Posterior cingulate gyrus (tissue), 11 donors: ENCODE results near the gene NUFIP2.
"Not testable (repeated sequence)": the region's sequence is repeated elsewhere in the genome, so short reads cannot be mapped to it uniquely, and the experiment has no call there.

Experiments
- DNase-seq, 10 donors: peaks; one replicate each; pipeline versions ENCODE4 v3.0.0 to v3.0.0-alpha.2; 2020 to 2021; ENCODE audit warnings: mixed read lengths in 3 of 10
- intact Hi-C: fragments of 100-400 bp; cut with DNase I; formaldehyde crosslinking; loops from one replicate; pipeline ENCODE4 v1.15.1; 2023

The NUFIP2 gene

GRCh38 chr17:29283961-29284360, 10.0 kb downstream of the NUFIP2 start:
- intact Hi-C loops = no loop called here
- DNase-seq = no peak

GRCh38 chr17:29283496-29283895, 10.5 kb downstream of the NUFIP2 start:
- intact Hi-C loops = no loop called here
- DNase-seq = no peak

- intact Hi-C loops = no loop called here
- DNase-seq = no peak
These were observed 14.4 kb downstream of the NUFIP2 start for GRCh38 chr17:29279397-29280070.

GRCh38 chr17:29278692-29279091, 15.3 kb downstream of the NUFIP2 start:
- DNase-seq = no peak
- intact Hi-C loops = no loop called here

GRCh38 chr17:29273924-29274323, 20.0 kb downstream of the NUFIP2 start:
- no peak for DNase-seq
- intact Hi-C loops = no loop called here

- intact Hi-C loops, DNase-seq: not testable (repeated sequence)
These were observed 22.0 kb downstream of the NUFIP2 start for GRCh38 chr17:29271980-29272379.

GRCh38 chr17:29263916-29264315, 30.0 kb downstream of the NUFIP2 start:
- DNase-seq = no peak
- intact Hi-C loops = no loop called here

GRCh38 chr17:29257756-29258155, 36.2 kb downstream of the NUFIP2 start:
- intact Hi-C loops = no loop called here
- no peak for DNase-seq

- intact Hi-C loops = no loop called here
- no peak for DNase-seq
These were observed 37.0 kb downstream of the NUFIP2 start for GRCh38 chr17:29256735-29257466.

GRCh38 chr17:29255926-29256522, 37.9 kb downstream of the NUFIP2 start:
- intact Hi-C loops = no loop called here

GRCh38 chr17:29253037-29253436, 40.9 kb downstream of the NUFIP2 start:
- intact Hi-C loops = no loop called here
- no peak for DNase-seq

More at GRCh38 chr17:29255926-29256522, 37.9 kb downstream of the NUFIP2 start:
- DNase-seq = no peak

- no peak for DNase-seq
- intact Hi-C loops = no loop called here
These were observed 41.7 kb downstream of the NUFIP2 start for GRCh38 chr17:29252101-29252791.

GRCh38 chr17:29251184-29251583, 42.8 kb downstream of the NUFIP2 start:
- intact Hi-C loops = no loop called here

GRCh38 chr17:29250666-29251065, 43.3 kb downstream of the NUFIP2 start:
- DNase-seq = no peak
- intact Hi-C loops = no loop called here

More at GRCh38 chr17:29251184-29251583, 42.8 kb downstream of the NUFIP2 start:
- DNase-seq = no peak

GRCh38 chr17:29248845-29249244, 45.1 kb downstream of the NUFIP2 start:
- DNase-seq = no peak
- intact Hi-C loops = no loop called here

- no peak for DNase-seq
- intact Hi-C loops = no loop called here
These were observed 46.7 kb downstream of the NUFIP2 start for GRCh38 chr17:29247219-29247618.

- intact Hi-C loops = no loop called here
- DNase-seq = no peak
These were observed 47.3 kb downstream of the NUFIP2 start, which contains the start of gene CRYBA1 for GRCh38 chr17:29246628-29247027. Gene CRYBA1, plus strand, starts transcription at chr17:29246859. Its CDS starts 5 bp downstream, at chr17:29246864.

GRCh38 chr17:29245401-29245800, 48.5 kb downstream of the NUFIP2 start:
- no peak for DNase-seq
- intact Hi-C loops = no loop called here

- no peak for DNase-seq
- intact Hi-C loops = no loop called here
These were observed 50.2 kb downstream of the NUFIP2 start for GRCh38 chr17:29243792-29244191.

GRCh38 chr17:29242790-29243189, 51.2 kb downstream of the NUFIP2 start:
- no peak for DNase-seq
- intact Hi-C loops = no loop called here

- intact Hi-C loops = no loop called here
- DNase-seq = no peak
These were observed 51.9 kb downstream of the NUFIP2 start for GRCh38 chr17:29242051-29242450.
